GM12878 (cell line): ENCODE results near the gene BSPRY. TPM values are rescaled to one million over a fixed set of nuclear protein-coding genes. Genes with fewer than 3 reads are reported as not detected.

Experiments used
- BACH1 ChIP-seq: fragments of 450-650 bp; IDR thresholded peaks from 2 replicates; pipeline ENCODE4 v1.6.1; 2017; ENCODE audit warnings: mild to moderate bottlenecking, borderline replicate concordance
- CBX5 ChIP-seq: sonication (generic); IDR thresholded peaks from 2 replicates; pipeline ENCODE4 v1.6.1; 2016; ENCODE audit warnings: low read depth, moderate library complexity, mild to moderate bottlenecking, inconsistent platforms
- CHD2 ChIP-seq: IDR thresholded peaks from 2 replicates; pipeline ENCODE4 v1.6.1; 2011; ENCODE audit warnings: low read depth, low read length, improper control_type of control experiment, borderline replicate concordance
- CTCF ChIP-seq, 3 experiments: IDR thresholded peaks in 2 of 3; conservative IDR thresholded peaks in 1 of 3; 2 replicates each; pipeline ENCODE4 v1.5.1; 2011; ENCODE audit warnings: low read depth in 3 of 3, low read length in 3 of 3, mild to moderate bottlenecking in 3 of 3, control low read depth in 2 of 3, moderate library complexity in 2 of 3, inconsistent platforms in 1 of 3, mixed read lengths in 1 of 3; ENCODE audit not compliant: control insufficient read depth in 2 of 3, insufficient read depth in 1 of 3; ENCODE audit errors: extremely low read depth in 1 of 3
- DPF2 ChIP-seq: fragments of 450-650 bp; IDR thresholded peaks from 2 replicates; pipeline ENCODE4 v1.6.1; 2017; ENCODE audit warnings: mild to moderate bottlenecking
- HDAC2 ChIP-seq: fragments of 200-600 bp; sonication (generic); IDR thresholded peaks from 2 replicates; pipeline ENCODE4 v1.6.1; 2017
- LARP7 ChIP-seq: fragments of 450-650 bp; IDR thresholded peaks from 2 replicates; pipeline ENCODE4 v1.6.1; 2017; ENCODE audit warnings: mild to moderate bottlenecking
- MEF2B ChIP-seq: fragments of 450-650 bp; IDR thresholded peaks from 2 replicates; pipeline ENCODE4 v1.6.1; 2018; ENCODE audit warnings: mild to moderate bottlenecking, moderate library complexity; ENCODE audit not compliant: partially characterized antibody, poor library complexity, severe bottlenecking
- NFIC ChIP-seq: IDR thresholded peaks from 2 replicates; pipeline ENCODE4 v1.6.1; 2012; ENCODE audit warnings: low read depth, mild to moderate bottlenecking, inconsistent platforms, low read length, moderate library complexity
- POLR2AphosphoS5 ChIP-seq: IDR thresholded peaks from 2 replicates; pipeline ENCODE4 v1.6.1; 2011; ENCODE audit warnings: mild to moderate bottlenecking, low read length, inconsistent platforms
- RFX5 ChIP-seq: IDR thresholded peaks from 2 replicates; pipeline ENCODE4 v1.6.1; 2011; ENCODE audit warnings: low read depth, low read length, improper control_type of control experiment
- SMARCA5 ChIP-seq: fragments of 450-650 bp; IDR thresholded peaks from 2 replicates; pipeline ENCODE4 v1.6.1; 2017; ENCODE audit warnings: mild to moderate bottlenecking
- polyA plus RNA-seq, 11 experiments: library from polyadenylated mRNA; depleted of rRNA in 4 of 11; unstranded in 6 of 11; stranded (reverse) in 5 of 11; fragments of >200 nt; fragmentation: Nextera tagmentation in 4 of 11; fragmentation: Illumina TruSeq in 1 of 11; extraction: Ambion mirVana in 4 of 11; extraction: Trizol in 1 of 11; gene quantifications; 1 replicate in 1 of 11; 2 replicates in 10 of 11; pipeline versions ENCODE4 v1.2.1 to v1.2.3, GENCODE V29; 2011 to 2016; ENCODE audit warnings: inconsistent platforms in 2 of 11, missing spikeins in 2 of 11, low read depth in 1 of 11
- total RNA-seq, 4 experiments: library from RNA; depleted of rRNA in 3 of 4; stranded (reverse); fragments of >200 nt in 3 of 4; fragmentation: Illumina TruSeq in 1 of 4; extraction: Trizol in 1 of 4; gene quantifications; 2 replicates each; pipeline versions ENCODE4 v1.2.1 to v1.2.3, GENCODE V29; 2013 to 2021

BSPRY gene
- total and polyA plus RNA-seq, 10 of the 15 experiments (the other 5 are each of a cell fraction or from before 2014, with no cell fraction given) = 0.45 to 6.3 (median 4.1) TPM

GRCh38 chr9:113340011-113340699 is 9.2 kb upstream of the BSPRY start, which contains the start of gene WDR31 (continued):
- TF ChIP-seq CTCF (IDR thresholded peaks at IDR 0.05 in 2 of 3, conservative IDR thresholded peaks at IDR 0.05 in 1 of 3; ENCODE audit: control insufficient read depth in 2 of 3, extremely low read depth in 1 of 3, insufficient read depth in 1 of 3, low read depth in 3 of 3, low read length in 3 of 3) (no peak), BACH1 (0 out of 2 replicates have a peak, but pooled peaks have one; percentile 15), HDAC2 (0 out of 2 replicates have a peak, but pooled peaks have one; percentile 54), RFX5 (0 out of 2 replicates have a peak, but pooled peaks have one; percentile 21), CBX5 (0 out of 2 replicates have a peak, but pooled peaks have one; percentile 59), SMARCA5 (0 out of 2 replicates have a peak, but pooled peaks have one; percentile 46), MEF2B (peak; percentile 34), CHD2 (peak; percentile 71; the same call in 1 of the 2 replicates), NFIC (no peak), POLR2AphosphoS5 (peak; percentile 81), DPF2 (0 out of 2 replicates have a peak, but pooled peaks have one; percentile 42), LARP7 (peak; percentile 77; the same call in 1 of the 2 replicates)
